ENCODE results near the gene C8G. TPM values are rescaled to one million over a fixed set of nuclear protein-coding genes. Genes with fewer than 3 reads are reported as not detected.

C8G gene
- total and polyA plus RNA-seq, 2 of the 4 experiments (the other 2 are of a cell fraction), result 0.80 TPM; not detected in 1

GRCh38 chr9:136921718-136922117 is 23.3 kb upstream of the C8G start:
- POLR2A ChIA-PET (ENCODE audit: unreplicated experiment), result no interaction called here
- CTCF ChIA-PET, result no interaction called here

More at GRCh38 chr9:136921718-136922117, 23.3 kb upstream of the C8G start:
- H3K4me1 ChIP-seq (ENCODE audit: control insufficient read depth, insufficient read depth, low read length), result no peaks in the 10 kb centered on the region
- BruUV-seq (replicated peaks), result no TSS peak
- no peak overlapping the region for H2AFZ ChIP-seq (replicated peaks; ENCODE audit: low read length, poor library complexity)
- no peak overlapping the region for H2AK9ac ChIP-seq (replicated peaks; ENCODE audit: low read depth, low read length, poor library complexity)
- no peak overlapping the region for H2BK120ac ChIP-seq (ENCODE audit: low read depth, low read length)
- no peak overlapping the region for H3K4me3 ChIP-seq (ENCODE audit: insufficient read depth, low read depth, low read length)
- no peaks in the 10 kb centered on the region for H3K9me1 ChIP-seq (ENCODE audit: insufficient read depth, low read length)
- no peak overlapping the region for H3K27ac ChIP-seq (ENCODE audit: insufficient read depth, low read length)
- H4K91ac ChIP-seq (ENCODE audit: insufficient read depth, low read depth, low read length), result no peak overlapping the region
- no peaks in the 10 kb centered on the region for H3K9me3 ChIP-seq (ENCODE audit: control insufficient read depth, insufficient read depth, low read length)
- H2AK5ac ChIP-seq (ENCODE audit: low read depth, low read length), result no peak overlapping the region
- no peak overlapping the region for H2BK20ac ChIP-seq (ENCODE audit: low read depth, low read length)
- dilution Hi-C loops (cut with HindIII; ENCODE audit: low sequenced_read_pairs, unreplicated experiment), result no loop called here
- WGBS, 2 experiments (ENCODE audit: extremely low coverage in 2 of 2, insufficient read length in 1 of 2), result no CpG with 5 or more reads among the region's 10 CpGs
- DNase-seq (no peak), ATAC-seq (ENCODE audit: low read depth) (no peak)
- H4K8ac ChIP-seq (ENCODE audit: low read depth in 2 of 2, low read length in 2 of 2), result no peak overlapping the region
- no peak overlapping the region for H4K5ac ChIP-seq (ENCODE audit: low read depth, low read length)
- H3K56ac ChIP-seq (ENCODE audit: extremely low read depth, insufficient read depth, low read length), result no peak overlapping the region
- H3K27me3 ChIP-seq (ENCODE audit: control insufficient read depth, insufficient read depth, low read length), result no peaks in the 10 kb centered on the region
- no peak overlapping the region for H3K4me2 ChIP-seq (ENCODE audit: low read depth, low read length)
- H3K14ac ChIP-seq (replicated peaks; ENCODE audit: low read depth, low read length), result no peak overlapping the region
- no peaks in the 10 kb centered on the region; the same call in 1 of the 2 replicates for H4K20me1 ChIP-seq (ENCODE audit: insufficient read depth, low read length)
- intact Hi-C loops (cut with micrococcal nuclease), result no loop called here
- no peak overlapping the region for H2BK5ac ChIP-seq (ENCODE audit: low read depth, low read length, poor library complexity, severe bottlenecking)
- H3K36me3 ChIP-seq (ENCODE audit: control insufficient read depth, insufficient read depth, low read length), result peaks cover 33% of the 10 kb centered on the region
- no peak overlapping the region for H3K9ac ChIP-seq (ENCODE audit: low read depth, low read length)
- peaks cover 5 to 6% of the 10 kb centered on the region in 2 experiments; a peak in 2 of 4 replicates for H3K79me1 ChIP-seq (ENCODE audit: low read depth in 1 of 2, low read length in 2 of 2)
- no peak overlapping the region for H3K18ac ChIP-seq (ENCODE audit: low read depth, low read length)
- no peak overlapping the region for H3K23ac ChIP-seq (ENCODE audit: low read depth, low read length)
- no peak overlapping the region for H3K4ac ChIP-seq (ENCODE audit: low read depth, low read length)
- TF ChIP-seq ELK1 (IDR thresholded peaks at IDR 0.05; ENCODE audit: borderline replicate concordance, low read depth, low read length), result no peak
- TF ChIP-seq RCOR1 (IDR thresholded peaks at IDR 0.05; ENCODE audit: insufficient replicate concordance, low read length), result no peak
- no peak for TF ChIP-seq RAD21 (IDR thresholded peaks at IDR 0.05; ENCODE audit: low read length)
- TF ChIP-seq RFX5 (IDR thresholded peaks at IDR 0.05; ENCODE audit: low read depth, low read length), result no peak
- no peak overlapping the region for H2BK15ac ChIP-seq (ENCODE audit: low read depth, low read length)
- in situ Hi-C loops (cut with MboI; ENCODE audit: low sequenced_read_pairs), result no loop called here

Measured in IMR-90 (cell line).